GM19438 (cell line): ENCODE measurements around the gene DNMT3A.
A peak's percentile ranks its signal among the peaks of the same experiment; 100 is the strongest.

Experiments
- ATAC-seq: cut with Tn5 transposase; IDR thresholded peaks from one replicate; pipeline ENCODE4 v1.9.1; 2021; ENCODE audit warnings: low read depth; ENCODE audit not compliant: unreplicated experiment

Gene DNMT3A

GRCh38 chr2:25308599-25308998 lies 33.1 kb downstream of the DNMT3A start:
- ATAC-seq: no peak

GRCh38 chr2:25307949-25308557 lies 33.7 kb downstream of the DNMT3A start:
- ATAC-seq: no peak

- ATAC-seq: no peak
These were observed 34.9 kb downstream of the DNMT3A start for GRCh38 chr2:25306777-25307368.

- no peak for ATAC-seq
These were observed 36.0 kb downstream of the DNMT3A start for GRCh38 chr2:25305775-25306174.

- ATAC-seq: no peak
These were observed 36.7 kb downstream of the DNMT3A start for GRCh38 chr2:25304826-25305596.

- no peak for ATAC-seq
These were observed 37.4 kb downstream of the DNMT3A start for GRCh38 chr2:25304321-25304720.

- no peak for ATAC-seq
These were observed 38.0 kb downstream of the DNMT3A start for GRCh38 chr2:25303633-25304236.

GRCh38 chr2:25302758-25303375 lies 38.9 kb downstream of the DNMT3A start:
- no peak for ATAC-seq

GRCh38 chr2:25301453-25302352 lies 40.0 kb downstream of the DNMT3A start:
- ATAC-seq: peak; percentile 98

GRCh38 chr2:25300001-25300400 lies 41.7 kb downstream of the DNMT3A start:
- no peak for ATAC-seq

GRCh38 chr2:25298776-25299431 lies 42.8 kb downstream of the DNMT3A start:
- no peak for ATAC-seq

GRCh38 chr2:25297738-25298137 lies 44.0 kb downstream of the DNMT3A start:
- no peak for ATAC-seq

GRCh38 chr2:25295621-25296020 lies 46.1 kb downstream of the DNMT3A start:
- no peak for ATAC-seq

- peak; percentile 68 for ATAC-seq
These were observed 46.9 kb downstream of the DNMT3A start for GRCh38 chr2:25294573-25295462.

- ATAC-seq: peak; percentile 14
These were observed 47.7 kb downstream of the DNMT3A start for GRCh38 chr2:25293958-25294562.

- no peak for ATAC-seq
These were observed 48.6 kb downstream of the DNMT3A start for GRCh38 chr2:25293145-25293544.

GRCh38 chr2:25292408-25292807 lies 49.3 kb downstream of the DNMT3A start:
- no peak for ATAC-seq
